Measurements from ENCODE around the gene GRK3.
"Not testable (repeated sequence)": the region's sequence is repeated elsewhere in the genome, so short reads cannot be mapped to it uniquely, and the experiment has no call there.

The GRK3 gene

GRCh38 chr22:25548866-25549464 lies 15.5 kb upstream of the GRK3 start:
- no peak for DNase-seq (ENCODE audit: low read depth in 2 of 2, low spot score in 1 of 2)

- no peak for DNase-seq (ENCODE audit: low read depth in 2 of 2, low spot score in 1 of 2)
These were observed 13.1 kb upstream of the GRK3 start for GRCh38 chr22:25551396-25551795.

GRCh38 chr22:25552405-25552804 lies 12.1 kb upstream of the GRK3 start:
- not testable (repeated sequence) for DNase-seq (ENCODE audit: low read depth in 2 of 2, low spot score in 1 of 2)

GRCh38 chr22:25553131-25553530 lies 11.3 kb upstream of the GRK3 start:
- no peak for DNase-seq (ENCODE audit: low read depth in 2 of 2, low spot score in 1 of 2)

- DNase-seq (ENCODE audit: low read depth in 2 of 2, low spot score in 1 of 2): no peak
These were observed 10.2 kb upstream of the GRK3 start for GRCh38 chr22:25554238-25554671.

- no peak for DNase-seq (ENCODE audit: low read depth in 2 of 2, low spot score in 1 of 2)
These were observed 9.8 kb upstream of the GRK3 start for GRCh38 chr22:25554689-25555088.

- DNase-seq (ENCODE audit: low read depth in 2 of 2, low spot score in 1 of 2): no peak
These were observed 8.9 kb upstream of the GRK3 start for GRCh38 chr22:25555586-25555985.

GRCh38 chr22:25557218-25557617 lies 7.3 kb upstream of the GRK3 start:
- DNase-seq (ENCODE audit: low read depth in 2 of 2, low spot score in 1 of 2): no peak

- DNase-seq (ENCODE audit: low read depth in 2 of 2, low spot score in 1 of 2): no peak
These were observed 6.1 kb upstream of the GRK3 start for GRCh38 chr22:25558341-25558740.

GRCh38 chr22:25559910-25560309 lies 4.6 kb upstream of the GRK3 start:
- DNase-seq (ENCODE audit: low read depth in 2 of 2, low spot score in 1 of 2): not testable (repeated sequence)

GRCh38 chr22:25561182-25561581 lies 3.3 kb upstream of the GRK3 start:
- not testable (repeated sequence) for DNase-seq (ENCODE audit: low read depth in 2 of 2, low spot score in 1 of 2)

GRCh38 chr22:25561927-25562326 lies 2.5 kb upstream of the GRK3 start:
- DNase-seq (ENCODE audit: low read depth in 2 of 2, low spot score in 1 of 2): not testable (repeated sequence)

GRCh38 chr22:25562966-25563760 lies 1.3 kb upstream of the GRK3 start:
- DNase-seq (ENCODE audit: low read depth in 2 of 2, low spot score in 1 of 2): not testable (repeated sequence)

- DNase-seq (ENCODE audit: low read depth in 2 of 2, low spot score in 1 of 2): no peak
These were observed 635 bp upstream of the GRK3 start for GRCh38 chr22:25563761-25564319.

- DNase-seq (ENCODE audit: low read depth in 2 of 2, low spot score in 1 of 2): no peak
These were observed 653 bp downstream of the GRK3 start for GRCh38 chr22:25564979-25565677.

- DNase-seq (ENCODE audit: low read depth in 2 of 2, low spot score in 1 of 2): no peak
These were observed 1.9 kb downstream of the GRK3 start for GRCh38 chr22:25566186-25566897.

GRCh38 chr22:25566898-25567235 lies 2.4 kb downstream of the GRK3 start:
- DNase-seq (ENCODE audit: low read depth in 2 of 2, low spot score in 1 of 2): no peak

- no peak for DNase-seq (ENCODE audit: low read depth in 2 of 2, low spot score in 1 of 2)
These were observed 2.8 kb downstream of the GRK3 start for GRCh38 chr22:25567251-25567675.

GRCh38 chr22:25568066-25568465 lies 3.6 kb downstream of the GRK3 start:
- DNase-seq (ENCODE audit: low read depth in 2 of 2, low spot score in 1 of 2): not testable (repeated sequence)

- no peak for DNase-seq (ENCODE audit: low read depth in 2 of 2, low spot score in 1 of 2)
These were observed 4.9 kb downstream of the GRK3 start for GRCh38 chr22:25569361-25569760.

- no peak for DNase-seq (ENCODE audit: low read depth in 2 of 2, low spot score in 1 of 2)
These were observed 5.5 kb downstream of the GRK3 start for GRCh38 chr22:25569983-25570382.

Data from stimulated activated CD8-positive, alpha-beta memory T cell treated with anti-CD3 and anti-CD28 coated beads, Interleukin-4, amount 100 ng/mL, for 1 hour (primary cell).